ENCODE data around the gene COX18.

DNA sequence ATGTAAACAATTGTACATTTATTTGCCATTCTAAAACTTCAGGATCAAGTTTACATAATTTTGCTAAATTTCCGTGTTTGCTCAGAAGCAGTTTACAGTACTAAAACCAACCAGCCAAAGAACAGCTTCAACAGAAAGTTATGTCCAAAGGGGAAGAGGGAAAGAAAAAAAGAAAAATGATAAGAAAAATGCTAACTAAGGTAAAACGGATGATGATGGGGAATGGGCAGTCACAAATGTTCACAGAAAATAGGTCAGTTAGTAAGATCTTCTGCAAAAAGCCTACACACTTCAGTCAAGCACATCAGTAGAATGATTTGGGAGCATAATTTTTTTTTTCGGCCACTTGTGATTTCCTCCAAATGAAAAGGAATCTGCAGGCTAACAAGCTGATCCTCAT, 6.3 kb upstream of the COX18 start:
- no peak for TF ChIP-seq CBFB (CRISPR knock-in tag; IDR thresholded peaks at IDR 0.05; ENCODE audit: low read depth)
- TF ChIP-seq ATF2 (CRISPR knock-in tag; IDR thresholded peaks at IDR 0.05; ENCODE audit: borderline replicate concordance, low read depth) = no peak
- TF ChIP-seq ESRRA (CRISPR knock-in tag; IDR thresholded peaks at IDR 0.05; ENCODE audit: borderline replicate concordance) = no peak
- TF ChIP-seq, protein P1, sequence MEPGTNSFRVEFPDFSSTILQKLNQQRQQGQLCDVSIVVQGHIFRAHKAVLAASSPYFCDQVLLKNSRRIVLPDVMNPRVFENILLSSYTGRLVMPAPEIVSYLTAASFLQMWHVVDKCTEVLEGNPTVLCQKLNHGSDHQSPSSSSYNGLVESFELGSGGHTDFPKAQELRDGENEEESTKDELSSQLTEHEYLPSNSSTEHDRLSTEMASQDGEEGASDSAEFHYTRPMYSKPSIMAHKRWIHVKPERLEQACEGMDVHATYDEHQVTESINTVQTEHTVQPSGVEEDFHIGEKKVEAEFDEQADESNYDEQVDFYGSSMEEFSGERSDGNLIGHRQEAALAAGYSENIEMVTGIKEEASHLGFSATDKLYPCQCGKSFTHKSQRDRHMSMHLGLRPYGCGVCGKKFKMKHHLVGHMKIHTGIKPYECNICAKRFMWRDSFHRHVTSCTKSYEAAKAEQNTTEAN (CRISPR knock-in tag; IDR thresholded peaks at IDR 0.05) = no peak
- TF ChIP-seq TP53 (CRISPR knock-in tag; IDR thresholded peaks at IDR 0.05) = no peak
- TF ChIP-seq, protein P2, sequence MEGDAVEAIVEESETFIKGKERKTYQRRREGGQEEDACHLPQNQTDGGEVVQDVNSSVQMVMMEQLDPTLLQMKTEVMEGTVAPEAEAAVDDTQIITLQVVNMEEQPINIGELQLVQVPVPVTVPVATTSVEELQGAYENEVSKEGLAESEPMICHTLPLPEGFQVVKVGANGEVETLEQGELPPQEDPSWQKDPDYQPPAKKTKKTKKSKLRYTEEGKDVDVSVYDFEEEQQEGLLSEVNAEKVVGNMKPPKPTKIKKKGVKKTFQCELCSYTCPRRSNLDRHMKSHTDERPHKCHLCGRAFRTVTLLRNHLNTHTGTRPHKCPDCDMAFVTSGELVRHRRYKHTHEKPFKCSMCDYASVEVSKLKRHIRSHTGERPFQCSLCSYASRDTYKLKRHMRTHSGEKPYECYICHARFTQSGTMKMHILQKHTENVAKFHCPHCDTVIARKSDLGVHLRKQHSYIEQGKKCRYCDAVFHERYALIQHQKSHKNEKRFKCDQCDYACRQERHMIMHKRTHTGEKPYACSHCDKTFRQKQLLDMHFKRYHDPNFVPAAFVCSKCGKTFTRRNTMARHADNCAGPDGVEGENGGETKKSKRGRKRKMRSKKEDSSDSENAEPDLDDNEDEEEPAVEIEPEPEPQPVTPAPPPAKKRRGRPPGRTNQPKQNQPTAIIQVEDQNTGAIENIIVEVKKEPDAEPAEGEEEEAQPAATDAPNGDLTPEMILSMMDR (IDR thresholded peaks at IDR 0.05) = no peak
- TF ChIP-seq, protein P3, sequence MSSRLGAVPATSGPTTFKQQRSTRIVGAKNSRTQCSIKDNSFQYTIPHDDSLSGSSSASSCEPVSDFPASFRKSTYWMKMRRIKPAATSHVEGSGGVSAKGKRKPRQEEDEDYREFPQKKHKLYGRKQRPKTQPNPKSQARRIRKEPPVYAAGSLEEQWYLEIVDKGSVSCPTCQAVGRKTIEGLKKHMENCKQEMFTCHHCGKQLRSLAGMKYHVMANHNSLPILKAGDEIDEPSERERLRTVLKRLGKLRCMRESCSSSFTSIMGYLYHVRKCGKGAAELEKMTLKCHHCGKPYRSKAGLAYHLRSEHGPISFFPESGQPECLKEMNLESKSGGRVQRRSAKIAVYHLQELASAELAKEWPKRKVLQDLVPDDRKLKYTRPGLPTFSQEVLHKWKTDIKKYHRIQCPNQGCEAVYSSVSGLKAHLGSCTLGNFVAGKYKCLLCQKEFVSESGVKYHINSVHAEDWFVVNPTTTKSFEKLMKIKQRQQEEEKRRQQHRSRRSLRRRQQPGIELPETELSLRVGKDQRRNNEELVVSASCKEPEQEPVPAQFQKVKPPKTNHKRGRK (CRISPR knock-in tag; IDR thresholded peaks at IDR 0.05; ENCODE audit: borderline replicate concordance) = no peak
- no peak for TF ChIP-seq ZNF232 (CRISPR knock-in tag; IDR thresholded peaks at IDR 0.05)

All from WTC11 (cell line).